Stimulated activated CD8-positive, alpha-beta memory T cell treated with anti-CD3 and anti-CD28 coated beads, Interleukin-7, amount 100 ng/mL, for 24 hours (primary cell): Measurements from ENCODE around the gene FRG2B.
"Not testable (repeated sequence)": the region's sequence is repeated elsewhere in the genome, so short reads cannot be mapped to it uniquely, and the experiment has no call there.

Experiments used
- DNase-seq: peaks from one replicate; pipeline ENCODE4 v3.0.0-alpha.2; 2020; ENCODE audit warnings: low read depth

FRG2B gene

GRCh38 chr10:133599869-133600268, 26.7 kb downstream of the FRG2B start:
- not testable (repeated sequence) for DNase-seq

GRCh38 chr10:133592716-133593115, 33.9 kb downstream of the FRG2B start:
- no peak for DNase-seq

- no peak for DNase-seq
Measured at GRCh38 chr10:133590970-133591359, 35.6 kb downstream of the FRG2B start.

- DNase-seq, result no peak
Measured at GRCh38 chr10:133590226-133590969, 36.2 kb downstream of the FRG2B start.

DNA sequence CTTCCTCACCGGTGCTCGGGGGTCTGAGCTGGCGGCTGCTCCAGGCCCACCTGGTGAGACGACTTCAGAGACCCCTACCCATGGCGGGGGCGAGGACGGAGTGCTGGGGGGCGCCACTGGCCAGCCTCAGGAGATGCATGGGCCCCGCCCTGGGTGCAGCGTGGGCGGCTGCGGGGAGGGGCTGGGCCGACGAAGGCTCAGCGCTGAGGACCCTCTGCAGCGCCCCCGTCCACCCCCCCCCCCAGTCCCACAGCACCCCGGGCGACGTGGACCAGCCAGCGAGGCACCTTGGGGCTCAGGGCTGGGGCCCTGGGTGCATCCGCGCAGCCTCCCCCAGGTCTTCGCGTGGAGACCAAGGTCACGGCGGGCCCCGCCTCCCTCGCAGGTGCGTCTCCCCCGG, 49.6 kb downstream of the FRG2B start:
- DNase-seq, result not testable (repeated sequence)
